Nephron progenitor cell (in vitro differentiated cells): ENCODE measurements around the gene CLDN24.

Experiments used
- DNase-seq: peaks from one replicate; pipeline ENCODE4 v3.0.0; 2021
- H3K27ac Mint-ChIP-seq: 2 replicates; pipeline ENCODE4 v1.8.0; 2021; ENCODE audit warnings: mild to moderate bottlenecking, moderate library complexity, mixed read lengths
- H3K27me3 Mint-ChIP-seq: 2 replicates; pipeline ENCODE4 v1.8.0; 2021; ENCODE audit warnings: mild to moderate bottlenecking, low read depth, mixed read lengths; ENCODE audit not compliant: poor library complexity
- H3K36me3 Mint-ChIP-seq: 2 replicates; pipeline ENCODE4 v1.8.0; 2021; ENCODE audit warnings: low read depth, mixed read lengths
- H3K4me1 Mint-ChIP-seq: 2 replicates; pipeline ENCODE4 v1.8.0; 2021; ENCODE audit warnings: mixed read lengths
- H3K4me3 Mint-ChIP-seq: 2 replicates; pipeline ENCODE4 v1.8.0; 2021; ENCODE audit warnings: mild to moderate bottlenecking, moderate library complexity, mixed read lengths
- H3K9me3 Mint-ChIP-seq: 2 replicates; pipeline ENCODE4 v1.8.0; 2021; ENCODE audit warnings: mild to moderate bottlenecking, moderate library complexity, mixed read lengths
- CTCF ChIP-seq: fragments of 200-600 bp; sonication (generic); IDR thresholded peaks from 2 replicates; pipeline ENCODE4 v1.5.0; 2021; ENCODE audit warnings: antibody characterized with exemption

Gene CLDN24

GRCh38 chr4:183318656-183319055, 3.6 kb downstream of the CLDN24 start:
- H3K4me3 Mint-ChIP-seq = no peak overlapping the region
- DNase-seq = no peak
- no peaks in the 10 kb centered on the region for H3K9me3 Mint-ChIP-seq
- H3K27me3 Mint-ChIP-seq = no peaks in the 10 kb centered on the region
- H3K36me3 Mint-ChIP-seq = peaks cover 64% of the 10 kb centered on the region
- TF ChIP-seq CTCF = no peak
- H3K27ac Mint-ChIP-seq = peak overlapping the region; percentile 18
- no peaks in the 10 kb centered on the region for H3K4me1 Mint-ChIP-seq

DNA sequence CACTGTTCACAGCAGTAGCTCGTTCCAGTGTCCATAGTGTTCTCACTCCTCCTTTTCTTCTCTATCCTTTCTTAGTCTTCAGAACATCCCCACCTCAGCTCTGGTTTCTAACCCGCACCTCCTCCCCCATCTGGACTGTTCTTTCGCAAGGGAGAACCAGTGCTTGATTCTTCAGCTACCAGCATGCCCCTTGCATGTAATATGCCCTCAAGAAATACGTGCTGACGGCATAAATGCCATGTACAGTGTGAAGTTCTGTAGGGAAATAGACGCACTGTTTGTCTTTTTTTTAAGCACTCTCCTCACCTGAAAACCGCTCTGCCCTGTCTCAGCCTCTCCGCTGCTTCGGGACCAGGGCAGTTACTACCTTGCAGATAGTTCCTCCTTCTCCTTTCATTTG, 7.4 kb downstream of the CLDN24 start:
- H3K27me3 Mint-ChIP-seq = no peaks in the 10 kb centered on the region
- DNase-seq = no peak
- H3K9me3 Mint-ChIP-seq = no peaks in the 10 kb centered on the region
- peak overlapping the region; percentile 40 for H3K27ac Mint-ChIP-seq
- no peak for TF ChIP-seq CTCF
- H3K36me3 Mint-ChIP-seq = peaks cover 57% of the 10 kb centered on the region
- no peaks in the 10 kb centered on the region for H3K4me1 Mint-ChIP-seq
- H3K4me3 Mint-ChIP-seq = no peak overlapping the region

DNA sequence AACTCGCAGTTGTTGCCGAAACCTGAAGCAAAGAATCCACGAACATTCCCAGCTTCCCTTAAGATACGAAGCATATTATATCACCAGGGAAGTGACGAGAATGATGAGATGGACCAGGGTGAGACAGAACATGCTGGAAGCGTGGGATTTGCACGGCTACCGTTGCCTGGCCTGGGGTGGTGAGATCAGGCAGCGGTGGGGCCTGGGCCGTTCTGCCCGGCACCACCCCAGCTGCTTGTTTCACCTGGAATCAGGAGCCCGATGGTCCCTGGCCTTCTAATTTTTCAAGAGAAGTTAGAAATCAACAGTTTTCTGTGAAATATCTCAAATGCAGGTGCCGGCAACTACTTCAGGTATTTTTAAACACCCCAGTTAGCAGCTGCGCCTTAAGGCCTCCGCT, 7.9 kb downstream of the CLDN24 start:
- peak overlapping the region; percentile 8 for H3K27ac Mint-ChIP-seq
- H3K36me3 Mint-ChIP-seq = peaks cover 60% of the 10 kb centered on the region
- DNase-seq = no peak
- H3K9me3 Mint-ChIP-seq = no peaks in the 10 kb centered on the region
- no peaks in the 10 kb centered on the region for H3K4me1 Mint-ChIP-seq
- TF ChIP-seq CTCF = no peak
- H3K4me3 Mint-ChIP-seq = no peak overlapping the region
- no peaks in the 10 kb centered on the region for H3K27me3 Mint-ChIP-seq

DNA sequence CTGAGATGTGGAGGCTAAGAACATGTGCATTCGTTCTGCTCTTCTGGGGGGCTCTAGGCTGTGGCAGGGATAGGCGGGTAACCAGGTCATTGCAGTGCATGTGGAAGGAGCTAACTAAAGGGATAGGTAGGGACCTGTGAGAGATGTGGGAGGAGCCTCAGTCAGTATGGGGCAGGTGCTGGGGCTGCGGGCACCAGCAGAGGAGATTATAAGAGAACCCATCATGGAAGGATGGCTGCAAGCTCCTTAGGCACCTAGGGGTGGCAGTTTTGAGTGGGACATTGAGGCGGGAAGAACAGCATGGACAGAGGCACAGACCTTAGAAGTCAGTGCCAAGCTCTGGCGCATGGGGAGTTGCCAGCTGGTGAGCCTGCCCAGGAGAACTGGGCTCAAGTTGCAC, 9.4 kb downstream of the CLDN24 start:
- Mint-ChIP-seq H3K9me3 (no peaks in the 10 kb centered on the region), H3K27ac (no peak overlapping the region), H3K4me1 (no peaks in the 10 kb centered on the region), H3K27me3 (no peaks in the 10 kb centered on the region), H3K36me3 (peaks cover 66% of the 10 kb centered on the region), H3K4me3 (no peak overlapping the region)
- DNase-seq = no peak
- no peak for TF ChIP-seq CTCF

GRCh38 chr4:183306811-183307210, 15.4 kb downstream of the CLDN24 start:
- Mint-ChIP-seq H3K4me3 (no peak overlapping the region), H3K9me3 (no peaks in the 10 kb centered on the region), H3K4me1 (no peaks in the 10 kb centered on the region), H3K27me3 (no peaks in the 10 kb centered on the region), H3K27ac (no peak overlapping the region), H3K36me3 (peaks cover 82% of the 10 kb centered on the region)
- no peak for DNase-seq
- no peak for TF ChIP-seq CTCF

- DNase-seq = no peak
- H3K4me3 Mint-ChIP-seq = no peak overlapping the region
- H3K27me3 Mint-ChIP-seq = no peaks in the 10 kb centered on the region
- peak overlapping the region; percentile 46 for H3K27ac Mint-ChIP-seq
- H3K4me1 Mint-ChIP-seq = peaks cover 5% of the 10 kb centered on the region
- TF ChIP-seq CTCF = no peak
- H3K9me3 Mint-ChIP-seq = no peaks in the 10 kb centered on the region
- peaks cover 79% of the 10 kb centered on the region for H3K36me3 Mint-ChIP-seq
Measured at GRCh38 chr4:183304538-183304937, 17.7 kb downstream of the CLDN24 start.
